NK-92 (cell line): ENCODE results near the gene KIF4A.
"Not testable (repeated sequence)": the region's sequence is repeated elsewhere in the genome, so short reads cannot be mapped to it uniquely, and the experiment has no call there.

Experiments
- DNase-seq: peaks from one replicate; lab custom pipeline; 2025; ENCODE audit not compliant: unreplicated experiment; lab: John Stamatoyannopoulos, UW

Gene KIF4A

DNA sequence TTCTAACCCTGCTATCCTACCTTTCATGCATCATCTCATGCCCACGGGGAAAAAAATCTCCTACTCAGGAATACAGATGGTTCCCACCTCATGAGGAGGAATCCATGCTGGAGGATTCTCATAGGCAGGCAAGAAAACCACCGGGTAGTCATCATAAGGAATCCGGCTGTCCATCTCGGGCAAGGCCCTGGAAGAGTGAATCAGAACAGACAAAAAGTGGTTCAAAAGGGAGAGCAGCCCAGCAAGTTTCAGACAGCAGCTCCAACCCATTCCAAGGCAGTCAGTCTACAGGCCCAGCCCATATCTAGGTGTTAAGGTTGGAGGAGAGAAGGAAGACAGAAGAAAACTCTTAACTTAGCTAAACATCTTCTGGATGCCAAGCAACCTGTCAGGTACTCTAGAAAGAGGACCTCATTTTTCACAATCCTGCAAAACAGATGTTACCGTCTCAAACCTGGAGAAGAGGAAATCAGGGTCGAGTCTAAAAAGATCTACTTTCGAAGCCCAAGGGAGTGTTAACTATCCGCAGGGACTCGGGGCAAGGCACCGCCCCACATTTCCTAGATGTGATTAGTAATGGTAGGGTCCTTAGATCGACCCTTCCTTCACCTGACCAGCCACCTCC, 624 bp upstream of the KIF4A start:
- no peak for DNase-seq

DNA sequence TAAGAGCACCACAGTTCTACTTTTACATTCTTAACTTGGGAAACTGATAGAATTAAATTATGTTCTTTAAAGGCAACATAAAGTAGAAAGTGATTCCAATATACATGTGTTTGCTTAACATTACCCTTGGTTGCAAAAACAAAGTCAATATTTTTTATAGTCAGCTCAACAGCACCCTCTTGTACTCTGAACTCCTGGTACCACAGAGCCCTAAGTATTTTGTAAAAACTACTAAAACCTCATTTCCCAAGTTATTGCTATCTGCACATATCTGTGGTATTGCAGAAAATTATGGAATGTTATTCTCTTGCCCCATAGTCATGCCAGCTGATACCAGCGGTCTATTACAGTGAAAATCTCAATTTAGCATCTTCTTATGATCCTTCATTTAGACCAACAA, 2.9 kb downstream of the KIF4A start:
- no peak for DNase-seq

DNA sequence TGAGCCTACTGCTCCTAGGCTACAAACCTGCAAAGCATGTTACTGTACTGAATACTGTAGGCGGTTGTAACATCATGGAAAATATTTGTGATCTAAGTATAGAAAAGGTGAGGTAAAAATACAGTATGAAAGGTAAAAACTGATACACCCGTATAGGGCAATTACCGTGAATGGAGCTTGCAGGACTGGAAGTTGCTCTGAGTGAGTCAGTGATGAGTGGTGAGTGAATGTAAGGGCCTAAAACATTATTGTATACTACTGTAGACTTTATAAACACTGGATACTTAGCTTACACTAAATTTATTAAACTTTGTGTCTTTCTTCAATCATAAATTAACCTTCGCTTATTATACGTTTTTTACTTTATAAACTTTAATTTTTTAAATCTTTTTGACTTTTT, 3.7 kb downstream of the KIF4A start:
- DNase-seq = no peak

DNA sequence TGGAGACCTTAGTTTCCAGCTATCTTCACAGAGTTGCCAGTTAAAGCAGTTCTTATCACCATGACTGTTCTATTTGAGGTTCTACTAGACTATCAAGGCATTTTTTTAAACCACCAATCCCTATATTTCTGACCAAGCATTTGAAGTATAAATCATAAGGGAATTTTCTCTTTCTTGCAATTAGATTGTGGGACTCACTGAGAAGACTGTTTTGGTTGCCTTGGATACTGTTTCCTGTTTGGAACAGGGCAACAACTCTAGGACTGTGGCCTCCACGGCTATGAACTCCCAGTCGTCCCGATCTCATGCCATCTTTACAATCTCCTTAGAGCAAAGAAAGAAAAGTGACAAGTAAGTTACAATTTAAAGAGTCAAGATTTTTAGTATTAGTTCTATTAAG, 11.8 kb downstream of the KIF4A start:
- DNase-seq = no peak

DNA sequence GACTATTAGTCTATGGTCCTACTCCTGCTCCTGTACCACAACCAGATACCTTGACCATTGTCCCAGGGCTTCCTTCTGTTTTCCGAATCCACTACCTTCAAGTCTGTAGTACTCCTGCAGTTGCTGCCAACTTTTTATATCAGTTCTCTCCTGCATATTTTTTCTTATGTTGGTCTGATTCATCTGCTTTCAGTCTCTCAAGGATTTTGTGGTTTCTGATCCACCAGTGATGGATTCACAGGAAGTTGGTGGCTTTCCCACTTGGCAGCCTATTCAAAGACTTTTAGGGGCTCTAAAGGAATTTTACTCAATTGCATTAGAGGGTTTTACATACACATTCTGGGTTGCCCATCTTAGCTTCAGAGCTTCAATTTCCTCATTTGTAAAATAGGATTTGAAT, 23.6 kb downstream of the KIF4A start:
- DNase-seq = no peak

DNA sequence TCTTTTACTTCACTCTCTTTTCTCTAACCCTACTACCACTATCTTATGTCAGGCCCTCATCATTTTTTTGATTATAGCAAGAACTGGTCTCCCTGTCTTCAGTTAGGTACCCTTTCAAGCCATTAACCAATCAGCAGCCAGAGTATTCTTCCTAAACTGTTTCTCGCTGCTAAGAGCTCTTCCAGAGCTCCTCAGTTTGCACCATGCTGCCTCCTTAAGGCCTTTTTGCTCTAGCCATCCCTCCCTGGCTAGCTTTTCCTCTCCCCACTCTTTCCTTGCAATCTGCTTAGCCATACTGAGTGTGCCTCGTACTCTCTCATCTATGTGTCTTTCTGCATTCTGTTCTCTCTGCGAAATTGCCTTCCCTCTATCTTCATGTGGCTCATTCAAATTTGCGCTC, 32.9 kb downstream of the KIF4A start:
- no peak for DNase-seq

DNA sequence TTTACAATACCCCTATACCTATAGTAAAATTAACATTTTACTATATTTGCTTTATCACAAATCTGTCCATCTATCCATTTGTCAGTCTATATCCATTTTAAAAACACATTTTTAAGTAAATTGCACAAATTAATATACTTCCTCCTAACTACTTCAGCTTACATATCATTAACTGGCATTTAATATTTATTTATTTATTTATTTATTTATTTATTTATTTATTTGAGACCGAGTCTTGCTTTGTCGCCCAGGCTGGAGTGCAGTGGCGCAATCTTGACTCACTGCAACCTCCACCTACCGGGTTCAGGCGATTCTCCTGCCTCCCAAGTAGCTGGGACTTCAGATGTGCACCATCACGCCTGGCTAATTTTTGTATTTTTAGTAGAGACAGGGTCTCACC, 33.7 kb downstream of the KIF4A start:
- DNase-seq = not testable (repeated sequence)

DNA sequence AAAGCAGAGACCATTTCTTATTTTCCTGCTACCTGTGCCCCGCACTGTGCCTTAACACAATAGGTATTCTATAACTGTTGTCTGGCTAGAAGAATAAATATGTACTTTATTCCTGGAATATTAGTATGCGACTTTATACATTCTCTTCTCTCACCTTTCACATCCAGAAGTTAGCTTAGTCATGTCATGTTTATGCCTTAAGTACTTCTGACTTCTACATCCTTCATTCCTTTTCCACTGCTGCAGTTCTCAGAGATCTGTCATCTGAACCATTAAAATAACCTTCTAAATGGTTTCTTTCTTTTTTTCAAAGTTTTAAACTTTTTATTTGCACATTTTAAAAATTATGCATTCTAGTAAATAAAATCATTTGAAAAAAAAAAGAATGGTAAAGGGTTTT, 34.4 kb downstream of the KIF4A start:
- DNase-seq = no peak

DNA sequence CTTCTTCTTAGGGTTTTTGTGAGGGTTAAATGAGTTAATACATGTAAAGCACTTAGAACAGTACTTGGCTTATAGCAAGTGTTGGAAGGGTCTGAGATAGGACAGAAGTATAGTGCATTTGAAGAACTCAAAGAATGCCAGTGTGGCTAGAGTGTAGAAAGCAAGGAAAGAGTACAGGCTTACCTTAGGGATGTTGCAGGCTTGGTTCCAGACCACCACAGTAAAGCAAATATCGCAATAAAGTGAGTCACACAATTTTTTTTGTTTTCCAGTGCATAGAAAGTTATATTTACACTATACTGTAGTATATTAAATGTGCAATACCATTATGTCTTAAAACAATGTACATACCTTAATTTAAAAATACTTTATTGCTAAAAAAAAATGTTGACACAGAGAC, 41.3 kb downstream of the KIF4A start:
- DNase-seq = no peak

DNA sequence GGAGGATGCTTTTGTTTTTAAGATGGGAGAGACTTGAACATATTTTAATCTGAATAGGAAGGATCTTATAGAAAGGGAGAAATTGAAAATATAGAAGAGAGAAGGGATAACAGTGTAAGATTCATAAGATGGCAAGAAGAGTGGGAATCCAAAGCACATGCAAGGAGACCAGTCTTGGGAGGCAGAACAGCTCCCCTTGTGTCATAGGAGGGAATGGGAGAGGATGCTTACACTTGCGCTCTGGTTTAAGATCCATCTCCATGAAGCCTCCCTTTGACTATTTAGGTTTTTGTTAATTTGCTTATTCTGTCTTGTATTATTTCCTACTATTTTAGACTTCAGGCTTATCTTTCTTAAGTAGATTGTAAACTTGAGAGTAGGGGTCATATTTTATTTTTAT, 42.7 kb downstream of the KIF4A start:
- no peak for DNase-seq

DNA sequence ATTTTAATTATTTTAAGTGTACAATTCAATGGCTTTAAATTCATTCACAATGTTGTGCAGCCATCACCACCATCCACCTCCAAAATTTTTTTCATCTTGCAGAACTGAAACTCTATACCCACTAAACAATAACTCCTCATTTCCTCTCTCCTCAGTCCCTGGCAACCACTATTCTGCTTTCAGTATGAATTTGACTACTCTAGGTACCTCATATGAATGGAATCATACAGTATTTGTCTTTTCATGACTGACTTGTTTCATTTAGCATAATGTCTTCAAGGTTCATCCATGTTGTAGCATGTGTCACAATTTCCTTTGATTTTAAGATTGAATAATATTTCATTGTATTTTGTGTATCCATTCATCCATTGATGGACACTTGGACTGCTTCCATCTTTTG, 46.9 kb downstream of the KIF4A start:
- no peak for DNase-seq

DNA sequence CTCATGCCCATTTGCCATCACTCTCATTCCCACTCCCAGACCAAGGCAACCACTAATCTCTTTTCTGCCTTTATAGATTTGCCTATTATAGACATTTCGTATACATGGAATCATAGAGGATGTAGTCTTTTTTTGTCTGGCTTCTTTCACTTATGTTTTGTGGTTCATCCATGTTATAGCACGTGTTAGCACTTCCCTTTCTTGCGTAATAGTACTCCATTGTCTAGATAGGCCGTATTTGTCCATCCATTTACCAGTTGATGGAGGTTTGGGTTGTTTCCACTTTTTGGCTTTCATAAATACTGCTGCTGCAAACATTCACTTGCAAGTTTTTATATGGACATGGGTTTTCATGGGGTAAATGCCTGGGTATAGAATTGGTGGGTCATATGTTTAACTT, 48.4 kb downstream of the KIF4A start:
- no peak for DNase-seq

DNA sequence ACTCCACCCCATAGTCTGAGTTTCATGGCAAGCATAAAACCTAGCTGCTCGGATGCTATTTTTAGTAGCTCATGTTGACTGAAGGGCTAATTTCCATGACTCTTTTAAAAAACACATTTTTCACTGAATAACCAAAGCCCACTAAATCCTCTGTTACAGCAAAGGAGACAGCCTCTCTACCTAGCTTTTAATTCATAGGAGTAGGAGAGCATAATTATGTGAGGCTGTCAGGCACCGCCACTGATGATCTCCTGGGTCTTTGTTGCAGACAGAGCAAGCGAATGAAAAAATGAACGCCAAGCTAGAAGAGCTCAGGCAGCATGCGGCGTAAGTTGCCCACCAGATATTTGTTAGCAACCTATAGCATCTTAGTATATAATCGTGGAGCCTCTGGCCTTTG, 53.5 kb downstream of the KIF4A start:
- DNase-seq = no peak

DNA sequence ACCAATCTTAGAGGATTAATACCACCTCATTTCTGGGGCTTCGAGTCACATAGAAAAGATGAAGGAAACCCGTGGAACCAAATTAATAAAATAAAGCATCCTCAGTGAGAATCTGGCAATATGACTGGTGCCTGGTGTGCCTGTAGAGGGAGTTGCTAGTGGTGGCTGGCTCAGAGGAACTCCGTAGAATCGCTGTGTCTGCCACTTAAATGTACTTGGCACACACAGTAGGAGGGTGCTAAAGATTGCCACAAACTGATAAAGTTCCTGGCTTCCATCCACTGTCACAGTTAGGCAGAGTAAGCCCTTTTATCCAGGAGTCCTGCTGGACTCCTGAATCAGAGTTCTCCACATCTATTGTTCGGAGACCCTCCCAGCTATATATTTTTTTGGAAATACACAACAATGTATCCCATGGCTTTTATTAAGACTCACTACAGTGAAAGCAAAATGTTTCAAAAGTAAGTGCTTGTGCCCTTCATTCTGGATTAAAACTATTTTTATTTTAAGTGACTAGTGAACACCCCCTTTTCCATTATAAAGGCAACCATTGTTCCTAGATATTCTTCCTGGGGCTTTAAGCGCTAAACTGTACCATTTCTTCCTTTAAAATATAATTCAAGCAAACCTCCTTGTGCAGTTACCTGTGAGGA, 56.6 kb downstream of the KIF4A start:
- no peak for DNase-seq

DNA sequence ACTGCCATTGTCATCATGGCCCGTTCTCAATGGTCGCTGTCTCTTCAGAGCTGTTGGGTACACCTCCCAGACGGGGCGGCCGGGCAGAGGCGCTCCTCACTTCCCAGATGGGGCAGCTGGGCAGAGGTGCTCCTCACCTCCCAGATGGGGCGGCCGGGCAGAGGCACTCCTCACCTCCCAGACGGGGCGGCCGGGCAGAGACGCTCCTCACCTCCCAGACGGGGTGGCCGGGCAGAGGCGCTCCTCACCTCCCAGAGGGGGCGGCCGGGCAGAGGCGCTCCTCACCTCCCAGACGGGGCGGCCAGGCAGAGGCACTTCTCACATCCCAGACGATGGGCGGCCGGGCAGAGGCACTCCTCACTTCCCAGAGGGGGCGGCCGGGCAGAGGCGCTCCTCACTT, 58.9 kb downstream of the KIF4A start:
- not testable (repeated sequence) for DNase-seq

DNA sequence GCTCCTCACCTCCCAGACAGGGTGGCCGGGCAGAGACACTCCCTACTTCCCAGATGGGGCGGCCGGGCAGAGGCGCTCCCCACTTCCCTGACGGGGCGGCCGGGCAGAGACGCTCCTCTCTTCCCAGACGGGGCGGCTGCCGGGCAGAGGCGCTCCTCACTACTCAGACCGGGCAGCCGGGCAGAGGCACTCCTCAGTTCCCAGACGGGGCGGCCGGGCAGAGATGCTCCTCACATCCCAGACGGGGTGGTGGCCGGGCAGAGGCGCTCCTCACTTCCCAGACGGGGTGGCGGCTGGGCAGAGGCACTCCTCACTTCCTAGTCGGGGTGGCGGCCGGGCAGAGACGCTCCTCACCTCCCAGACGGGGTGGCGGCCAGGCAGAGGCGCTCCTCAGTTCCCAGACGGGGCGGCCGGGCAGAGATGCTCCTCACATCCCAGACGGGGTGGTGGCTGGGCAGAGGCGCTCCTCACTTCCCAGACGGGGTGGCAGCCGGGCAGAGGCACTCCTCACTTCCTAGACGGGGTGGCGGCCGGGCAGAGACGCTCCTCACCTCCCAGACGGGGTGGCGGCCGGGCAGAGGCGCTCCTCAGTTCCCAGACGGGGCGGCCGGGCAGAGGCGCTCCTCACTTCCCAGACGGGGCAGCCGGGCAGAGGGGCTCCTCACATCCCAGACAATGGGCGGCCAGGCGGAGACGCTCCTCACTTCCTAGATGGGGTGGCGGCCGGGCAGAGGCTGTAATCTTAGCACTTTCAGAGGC, 59.6 kb downstream of the KIF4A start:
- not testable (repeated sequence) for DNase-seq

DNA sequence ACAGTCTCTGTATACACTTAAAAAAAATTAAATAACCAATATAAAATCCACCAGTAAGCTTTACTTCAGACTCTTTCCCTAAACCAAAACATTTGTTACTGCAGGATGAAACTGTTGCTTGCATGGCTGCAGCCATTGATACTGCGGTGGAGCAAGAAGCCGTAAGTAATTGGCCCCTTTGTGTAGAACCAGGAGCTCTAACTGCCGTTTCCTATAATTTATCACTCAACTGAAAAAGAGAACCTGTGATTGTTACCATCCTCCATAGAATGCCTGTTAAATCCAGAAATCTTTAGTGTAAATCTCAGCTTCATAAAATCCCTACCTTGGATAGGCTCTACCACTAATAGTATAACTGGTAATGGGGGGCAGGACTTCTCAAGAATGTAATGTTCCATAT, 62.6 kb downstream of the KIF4A start:
- no peak for DNase-seq

DNA sequence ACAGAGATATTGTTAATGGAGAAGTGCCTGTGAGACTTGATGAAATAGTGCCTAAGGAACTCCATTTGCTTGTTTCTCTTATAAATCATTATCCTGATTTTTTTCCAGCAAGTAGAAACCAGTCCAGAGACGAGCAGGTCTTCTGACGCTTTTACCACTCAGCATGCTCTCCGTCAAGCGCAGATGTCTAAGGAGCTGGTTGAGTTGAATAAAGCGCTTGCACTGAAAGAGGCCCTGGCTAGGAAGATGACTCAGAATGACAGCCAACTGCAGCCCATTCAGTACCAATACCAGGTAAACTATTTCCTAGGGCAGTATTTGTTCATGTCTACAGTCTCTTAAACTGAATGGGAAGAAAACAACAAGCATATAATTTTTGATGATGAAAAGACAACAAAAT, 63.6 kb downstream of the KIF4A start:
- DNase-seq = no peak

DNA sequence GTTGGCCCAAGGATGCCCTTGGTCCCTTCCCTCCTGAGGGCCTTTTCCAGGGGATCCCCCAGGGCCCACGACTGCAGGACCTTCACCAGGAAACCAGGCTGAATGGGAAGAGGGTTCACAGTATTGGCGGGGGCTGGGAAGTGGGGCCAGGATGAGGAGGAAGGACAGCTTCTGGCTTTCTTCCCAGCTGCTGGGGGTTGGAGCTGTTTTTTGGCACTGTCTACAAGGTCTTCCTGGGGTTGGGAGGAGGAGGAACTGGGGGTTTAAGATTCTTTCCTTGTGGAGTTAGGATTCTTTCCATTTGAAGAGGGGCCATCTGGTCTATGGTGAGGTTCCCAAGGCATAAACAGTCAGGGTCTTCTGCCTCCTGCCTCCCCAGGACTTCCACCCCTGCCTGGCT, 64.8 kb downstream of the KIF4A start:
- no peak for DNase-seq

DNA sequence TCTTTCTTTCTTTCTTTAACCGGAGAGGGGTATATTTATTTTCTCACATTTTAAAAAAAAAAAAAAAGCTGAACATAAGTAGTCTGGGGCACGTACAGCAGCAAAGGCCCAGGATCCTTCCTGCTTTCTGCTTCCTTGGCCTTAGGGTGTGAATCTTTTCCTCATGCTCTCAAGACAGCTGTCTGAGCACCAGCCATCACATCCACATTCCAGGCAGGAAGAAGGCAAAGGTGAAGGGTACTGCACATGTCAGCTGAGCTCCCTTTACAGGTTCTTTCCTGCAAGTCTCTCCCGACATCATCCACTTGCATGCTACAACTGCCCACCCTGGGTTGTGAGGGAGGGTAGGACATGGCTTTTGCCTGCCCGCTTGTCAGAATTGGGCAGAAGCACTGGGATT, 69.6 kb downstream of the KIF4A start:
- DNase-seq = no peak

DNA sequence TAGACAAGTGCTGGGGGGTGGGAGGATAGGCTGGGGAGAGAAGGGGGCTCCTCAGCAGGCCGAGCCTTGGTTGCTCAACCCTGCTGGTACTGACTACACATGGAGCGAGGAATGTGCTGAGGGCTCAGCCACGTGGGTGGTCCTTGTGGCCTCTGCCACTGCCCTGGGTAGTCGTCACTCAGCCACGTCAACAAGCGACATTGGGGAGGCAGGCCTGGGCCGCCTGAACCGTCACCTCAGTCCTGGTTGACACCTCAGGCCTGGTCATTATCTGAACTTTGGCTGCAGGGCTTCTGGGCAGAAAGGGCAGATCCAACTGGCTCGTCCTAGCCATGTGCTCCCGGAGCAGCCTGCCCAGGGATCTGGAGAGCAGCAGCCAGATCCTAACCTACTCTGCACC, 70.5 kb downstream of the KIF4A start:
- DNase-seq = no peak

DNA sequence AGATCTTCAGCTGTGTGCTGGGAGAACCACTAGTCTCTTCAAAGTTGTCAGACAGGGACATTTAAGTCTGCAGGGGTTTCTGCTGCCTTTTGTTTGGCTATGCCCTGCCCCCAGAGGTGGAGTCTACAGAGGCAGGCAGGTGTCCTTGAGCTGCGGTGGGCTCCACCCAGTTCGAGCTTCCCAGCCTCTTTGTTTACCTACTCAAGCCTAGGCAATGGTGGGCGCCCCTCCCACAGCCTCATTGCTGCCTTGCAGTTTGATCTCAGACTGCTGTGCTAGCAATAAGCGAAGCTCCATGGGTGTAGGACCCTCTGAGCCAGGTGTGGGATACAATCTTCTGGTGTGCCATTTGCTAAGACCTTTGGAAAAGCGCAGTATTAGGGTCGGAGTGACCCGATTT, 78.8 kb downstream of the KIF4A start:
- not testable (repeated sequence) for DNase-seq

DNA sequence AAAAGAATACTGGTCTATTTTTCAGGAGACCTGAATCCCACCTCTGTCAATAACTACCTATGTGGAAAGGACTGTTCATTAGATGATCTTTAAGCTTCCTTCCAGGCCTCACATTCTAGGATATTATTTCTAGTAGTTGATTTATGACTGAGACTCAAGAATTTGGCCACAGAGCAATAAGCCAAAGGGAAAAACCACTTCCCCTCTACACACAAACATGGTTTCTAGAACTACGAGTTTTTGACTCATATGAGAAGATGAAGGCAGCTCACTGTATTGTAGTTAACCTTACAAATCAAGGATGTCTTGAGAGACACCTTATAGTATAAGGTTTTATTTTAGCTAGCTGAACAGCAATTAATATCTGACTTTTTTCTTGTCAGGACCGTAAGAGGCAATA, 96.3 kb downstream of the KIF4A start:
- DNase-seq = no peak
